GM20431 (cell line): ENCODE measurements around the gene ACTA2.

Experiments
- in situ Hi-C: fragments of 300-500 bp; cut with MseI, MboI; formaldehyde crosslinking; loops from one replicate; pipeline ENCODE4 v1.15.0; 2020; ENCODE audit warnings: low sequenced_read_pairs; ENCODE audit not compliant: unreplicated experiment

Gene ACTA2

DNA sequence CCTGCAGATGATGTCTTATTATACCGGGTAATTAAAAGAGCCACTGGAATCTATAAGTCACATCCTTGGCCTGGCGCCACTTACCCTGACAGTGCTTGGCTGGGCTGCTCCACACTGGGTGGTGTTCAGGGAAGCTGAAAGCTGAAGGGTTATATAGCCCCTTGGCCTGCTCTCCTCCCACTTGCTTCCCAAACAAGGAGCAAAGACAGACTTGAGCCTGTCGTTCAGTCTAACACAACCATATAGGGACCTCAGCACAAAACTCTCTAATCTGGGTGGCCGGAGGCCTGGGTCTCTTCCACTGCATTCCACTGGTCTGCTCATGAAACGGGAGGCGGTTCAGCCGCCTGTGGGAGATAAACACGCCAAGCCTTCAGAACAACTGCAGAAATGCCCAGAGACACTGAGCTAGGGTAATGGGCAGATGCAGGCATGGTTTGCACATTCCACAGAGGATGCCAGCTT lies at the start of gene ACTA2:
Gene ACTA2, minus strand, starts transcription at position 127 of the 465 bp plus-strand sequence. CDS start 3,843 bp downstream, outside the sequence.
- in situ Hi-C loops: no loop called here

DNA sequence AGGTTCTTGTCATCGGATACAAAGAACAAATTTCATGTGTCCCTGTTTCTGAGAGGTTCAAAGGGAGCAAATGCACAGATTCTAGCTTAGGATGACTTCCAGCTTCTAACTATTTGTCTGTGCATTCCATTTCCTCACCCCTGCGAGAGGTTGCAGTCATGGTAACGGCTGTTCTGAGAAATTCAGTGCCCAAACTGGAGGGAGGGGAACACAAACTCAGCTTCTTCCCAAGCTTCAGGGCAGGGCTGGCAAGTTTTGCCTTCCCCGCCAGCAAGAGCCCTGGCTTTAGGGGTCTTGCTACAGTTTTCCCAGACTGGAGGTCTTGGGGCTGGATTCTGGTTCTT lies 49.1 kb upstream of the ACTA2 start:
- in situ Hi-C loops: no loop called here

DNA sequence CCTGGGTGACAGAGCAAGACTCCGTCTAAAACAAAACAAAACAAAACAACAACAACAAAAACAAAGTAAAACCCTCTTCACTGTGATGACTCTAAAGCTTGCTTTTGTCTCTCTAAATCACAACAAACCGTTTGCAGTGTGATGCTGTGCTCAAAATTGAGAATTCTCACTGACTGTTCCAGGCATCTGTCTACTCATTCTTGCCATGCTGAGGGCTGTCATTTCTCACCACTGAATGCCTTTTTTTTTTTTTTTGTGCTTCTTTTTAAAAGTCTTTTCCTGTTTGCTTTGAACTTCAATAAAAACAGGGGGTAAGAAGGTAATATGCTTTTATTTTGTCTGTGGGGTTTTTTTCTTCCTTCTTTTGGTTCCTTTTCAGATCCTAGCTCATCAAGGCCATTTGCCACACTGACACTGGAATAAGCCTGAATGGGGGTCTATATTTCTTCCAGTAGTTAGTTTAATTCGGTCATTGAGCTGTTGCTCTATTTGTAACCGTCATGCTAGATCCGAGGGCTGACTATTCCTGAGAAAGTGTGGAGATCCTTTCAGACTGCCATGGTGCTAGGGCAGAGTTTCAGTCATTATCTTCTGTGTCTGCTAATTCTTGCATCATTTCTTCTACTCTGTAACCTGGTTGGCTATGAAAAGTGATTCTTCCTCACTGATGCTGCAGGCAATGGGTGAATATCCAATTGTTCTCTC lies 48.6 kb upstream of the ACTA2 start:
- in situ Hi-C loops: no loop called here

GRCh38 chr10:88999625-89000024 lies 47.1 kb upstream of the ACTA2 start:
- in situ Hi-C loops: no loop called here

DNA sequence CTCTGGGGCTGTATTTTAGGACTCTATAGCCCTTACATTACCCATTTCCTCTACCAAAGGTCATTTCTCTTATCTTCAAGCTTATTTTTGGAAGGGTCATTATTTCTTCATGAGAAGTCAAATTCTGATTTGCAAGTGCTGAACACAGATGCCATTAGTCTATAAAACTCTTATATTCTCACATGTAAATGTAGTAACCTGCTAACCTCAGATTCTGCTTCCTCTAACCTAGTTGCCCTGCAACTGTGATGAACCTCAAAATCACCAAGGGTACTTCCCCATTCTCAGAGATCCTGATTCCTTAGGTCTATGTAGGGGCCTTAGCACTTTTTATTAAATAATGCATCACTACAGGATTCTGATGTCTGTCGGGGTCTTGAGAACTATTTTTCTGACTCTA lies 44.4 kb upstream of the ACTA2 start:
- in situ Hi-C loops: no loop called here

- in situ Hi-C loops: no loop called here
Measured at GRCh38 chr10:88995156-88995876, 42.7 kb upstream of the ACTA2 start.

- in situ Hi-C loops: no loop called here
Measured at GRCh38 chr10:88994019-88994418, 41.4 kb upstream of the ACTA2 start.

DNA sequence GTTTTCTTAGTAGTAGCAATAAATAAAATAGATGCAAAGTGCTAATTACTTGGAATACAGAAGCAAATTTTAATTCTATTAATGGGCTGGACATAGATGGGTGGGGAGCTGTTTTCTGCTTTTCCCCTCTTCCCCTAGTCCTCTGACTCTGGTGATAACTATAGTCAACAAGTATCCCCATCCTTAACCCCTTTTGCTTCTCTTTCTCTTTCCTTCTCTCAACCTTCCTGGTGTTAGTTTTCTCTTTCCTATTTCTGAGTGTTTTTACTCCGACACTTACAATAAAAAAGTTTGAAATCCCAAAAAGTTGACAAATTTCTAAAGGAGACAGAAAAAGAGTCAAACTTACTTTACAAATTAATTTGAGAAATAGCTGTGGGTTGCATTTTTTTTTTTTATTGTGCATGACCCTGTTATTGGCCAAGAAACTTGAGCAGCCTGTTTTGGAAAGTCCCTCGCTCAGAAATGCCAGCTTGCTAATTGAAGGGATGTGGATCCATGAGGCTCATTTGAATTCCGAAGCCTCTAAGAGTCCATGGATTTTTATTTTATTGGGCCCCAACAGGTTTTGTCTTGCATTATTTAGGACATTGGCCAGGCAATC lies 40.5 kb upstream of the ACTA2 start:
- in situ Hi-C loops: no loop called here

DNA sequence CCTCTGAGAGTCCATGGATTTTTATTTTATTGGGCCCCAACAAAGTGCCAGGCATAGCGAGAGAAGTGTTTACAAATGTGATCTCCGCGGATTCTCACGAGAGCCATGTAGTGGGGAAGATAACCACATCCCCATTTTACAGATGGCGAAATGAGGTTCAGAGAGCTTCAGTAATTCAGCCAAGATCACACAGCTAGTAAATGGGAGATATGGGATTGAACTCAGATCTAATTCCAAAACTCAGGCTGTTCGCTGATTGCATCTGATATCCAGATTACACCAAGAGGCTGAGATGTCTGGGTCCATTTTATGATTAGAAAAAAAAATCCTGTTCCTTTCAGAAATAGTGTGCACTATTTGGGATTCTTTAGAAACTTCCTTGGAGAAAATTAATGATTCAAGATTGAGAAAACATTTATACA lies 39.3 kb upstream of the ACTA2 start:
- in situ Hi-C loops: no loop called here

DNA sequence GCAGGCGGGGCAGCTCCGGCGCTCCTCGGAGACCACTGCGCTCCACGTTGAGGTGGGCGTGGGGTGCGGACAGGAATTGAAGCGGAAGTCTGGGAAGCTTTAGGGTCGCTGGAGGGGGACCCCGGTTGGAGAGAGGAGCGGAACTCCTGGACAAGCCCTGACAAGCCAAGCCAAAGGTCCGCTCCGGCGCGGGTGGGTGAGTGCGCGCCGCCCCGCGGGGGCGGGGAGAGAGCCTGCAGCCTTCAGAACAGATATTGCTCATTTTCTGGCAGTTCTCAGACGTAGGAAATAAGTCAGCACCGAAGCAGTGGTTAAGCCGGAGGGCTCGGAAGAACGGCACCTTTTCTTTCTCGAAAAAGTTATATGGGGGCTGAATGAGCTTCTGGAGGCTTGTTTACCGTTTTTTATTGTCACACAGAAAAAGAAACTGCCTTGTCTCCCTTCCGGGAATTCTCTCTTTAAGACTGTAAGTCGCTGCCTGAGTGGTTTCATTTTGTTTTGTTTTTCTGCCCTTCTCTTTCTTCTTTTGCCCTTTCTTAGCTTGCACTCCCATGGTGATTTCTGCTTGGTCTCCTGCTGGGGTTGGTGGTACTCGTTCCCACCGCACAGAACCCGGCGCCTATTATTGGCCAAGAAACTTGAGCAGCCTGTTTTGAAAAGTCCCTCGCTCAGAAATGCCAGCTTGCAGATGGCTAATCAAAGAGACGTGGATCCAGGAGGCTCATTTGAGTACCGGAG lies 38.8 kb upstream of the ACTA2 start:
- in situ Hi-C loops: no loop called here

GRCh38 chr10:88990384-88991160 lies 38.0 kb upstream of the ACTA2 start, which contains the start of gene FAS:
FAS (plus strand) TSS chr10:88990798; CDS start chr10:88990877, 79 bp downstream.
- in situ Hi-C loops: no loop called here

DNA sequence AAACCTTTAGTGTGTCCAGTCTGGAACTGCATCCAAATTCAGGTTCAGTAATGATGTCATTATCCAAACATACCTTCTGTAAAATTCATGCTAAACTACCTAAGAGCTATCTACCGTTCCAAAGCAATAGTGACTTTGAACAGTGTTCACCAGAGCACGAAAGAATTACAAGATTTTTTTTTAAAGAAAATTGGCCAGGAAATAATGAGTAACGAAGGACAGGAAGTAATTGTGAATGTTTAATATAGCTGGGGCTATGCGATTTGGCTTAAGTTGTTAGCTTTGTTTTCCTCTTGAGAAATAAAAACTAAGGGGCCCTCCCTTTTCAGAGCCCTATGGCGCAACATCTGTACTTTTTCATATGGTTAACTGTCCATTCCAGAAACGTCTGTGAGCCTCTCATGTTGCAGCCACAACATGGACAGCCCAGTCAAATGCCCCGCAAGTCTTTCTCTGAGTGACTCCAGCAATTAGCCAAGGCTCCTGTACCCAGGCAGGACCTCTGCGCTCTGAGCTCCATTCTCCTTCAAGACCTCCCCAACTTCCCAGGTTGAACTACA lies 37.3 kb upstream of the ACTA2 start:
- in situ Hi-C loops: no loop called here

DNA sequence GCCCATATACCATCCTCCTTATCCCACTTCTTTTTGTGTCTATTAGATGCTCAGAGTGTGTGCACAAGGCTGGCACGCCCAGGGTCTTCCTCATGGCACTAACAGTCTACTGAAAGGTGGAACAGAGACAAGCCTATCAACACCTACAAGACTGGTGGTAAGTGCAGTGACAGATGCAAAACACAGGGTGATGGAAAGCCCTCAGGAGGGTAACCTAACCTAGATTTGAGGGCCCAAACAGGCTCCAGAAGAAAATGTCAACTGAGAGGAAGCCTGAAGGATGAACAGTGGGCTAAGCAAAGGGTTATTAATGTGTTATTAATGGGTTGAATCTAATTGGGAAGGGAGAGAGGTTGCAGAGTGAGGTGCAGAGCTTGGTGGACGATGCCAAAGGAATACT lies 36.9 kb upstream of the ACTA2 start:
- in situ Hi-C loops: no loop called here

- in situ Hi-C loops: no loop called here
Measured at GRCh38 chr10:88987840-88988239, 35.3 kb upstream of the ACTA2 start.

DNA sequence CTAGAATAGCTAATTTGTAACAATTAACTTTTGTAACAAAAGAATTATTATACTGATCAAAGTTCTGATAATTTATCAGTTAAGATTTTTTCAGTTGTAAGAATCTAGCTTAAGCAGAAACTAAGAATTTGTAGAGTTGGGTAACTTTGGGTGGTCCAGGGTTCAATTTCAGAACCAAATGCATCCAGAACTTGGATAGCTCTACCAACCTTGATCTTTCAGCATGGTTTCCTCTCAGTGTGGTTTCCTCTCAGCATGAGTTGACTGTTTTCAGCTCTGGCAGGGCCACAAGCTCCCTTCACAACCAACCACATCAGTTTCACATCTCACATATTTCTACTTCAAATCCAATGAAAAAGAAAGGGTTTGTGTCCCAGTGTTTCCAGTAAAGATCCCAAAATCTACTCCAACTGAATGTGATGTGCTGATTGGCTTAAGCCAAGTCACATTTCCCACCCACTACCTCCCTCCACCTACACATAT lies 34.7 kb upstream of the ACTA2 start:
- in situ Hi-C loops: no loop called here

GRCh38 chr10:88986549-88987242 lies 34.1 kb upstream of the ACTA2 start:
- in situ Hi-C loops: no loop called here

DNA sequence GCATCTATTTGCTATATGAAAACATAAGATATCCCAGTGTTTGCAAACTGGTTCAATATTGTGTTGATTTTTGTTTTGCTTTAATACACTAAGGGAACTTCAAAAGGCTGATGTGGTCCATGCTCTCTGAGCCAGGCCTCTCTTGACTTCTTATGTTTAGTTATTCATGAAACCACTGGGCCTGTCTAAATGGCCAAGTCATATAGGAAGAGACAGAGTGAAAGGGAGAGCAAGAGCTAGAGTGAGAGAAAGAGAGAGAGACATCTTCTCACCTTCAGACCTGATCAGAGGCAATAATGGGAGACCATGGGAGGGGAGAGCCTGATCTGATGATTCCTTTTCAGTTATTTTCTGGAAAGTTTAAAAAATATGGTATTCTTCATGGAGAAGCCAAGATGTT lies 32.0 kb upstream of the ACTA2 start:
- in situ Hi-C loops: no loop called here

- in situ Hi-C loops: no loop called here
Measured at GRCh38 chr10:88983939-88984338, 31.4 kb upstream of the ACTA2 start.

DNA sequence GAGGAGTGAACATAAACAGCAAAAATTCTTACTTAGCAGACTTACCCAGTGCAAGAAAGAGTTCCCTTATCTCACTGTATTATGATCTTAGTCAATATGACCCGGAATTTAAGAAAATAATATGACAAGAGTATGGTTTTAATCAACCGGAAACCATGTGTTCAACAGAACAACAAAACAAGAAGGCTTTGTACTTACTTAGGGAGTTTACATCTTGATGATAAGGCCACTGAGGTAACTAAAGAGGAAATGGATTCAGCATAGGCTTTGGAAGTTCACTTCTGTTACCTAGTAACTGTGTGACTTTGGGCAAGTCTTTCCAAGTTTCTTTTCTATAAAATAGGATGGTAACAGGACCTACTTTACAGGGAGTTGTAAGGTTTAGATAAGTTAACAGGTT lies 30.6 kb upstream of the ACTA2 start:
- in situ Hi-C loops: no loop called here
